ENCODE results near the gene PCDHA5.
"Not testable (repeated sequence)": the region's sequence is repeated elsewhere in the genome, so short reads cannot be mapped to it uniquely, and the experiment has no call there.

The PCDHA5 gene

DNA sequence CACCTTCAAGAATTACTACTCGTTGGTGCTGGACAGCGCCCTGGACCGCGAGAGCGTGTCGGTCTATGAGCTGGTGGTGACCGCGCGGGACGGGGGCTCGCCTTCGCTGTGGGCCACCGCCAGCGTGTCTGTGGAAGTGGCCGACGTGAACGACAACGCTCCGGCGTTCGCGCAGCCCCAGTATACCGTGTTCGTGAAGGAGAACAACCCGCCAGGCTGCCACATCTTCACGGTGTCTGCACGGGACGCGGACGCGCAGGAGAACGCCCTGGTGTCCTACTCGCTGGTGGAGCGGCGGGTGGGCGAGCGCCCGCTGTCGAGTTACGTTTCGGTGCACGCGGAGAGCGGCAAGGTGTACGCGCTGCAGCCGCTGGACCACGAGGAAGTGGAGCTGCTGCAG is 1.6 kb downstream of the PCDHA5 start:
- in situ Hi-C loops (cut with HindIII; ENCODE audit: low sequenced_read_pairs): not testable (repeated sequence)

DNA sequence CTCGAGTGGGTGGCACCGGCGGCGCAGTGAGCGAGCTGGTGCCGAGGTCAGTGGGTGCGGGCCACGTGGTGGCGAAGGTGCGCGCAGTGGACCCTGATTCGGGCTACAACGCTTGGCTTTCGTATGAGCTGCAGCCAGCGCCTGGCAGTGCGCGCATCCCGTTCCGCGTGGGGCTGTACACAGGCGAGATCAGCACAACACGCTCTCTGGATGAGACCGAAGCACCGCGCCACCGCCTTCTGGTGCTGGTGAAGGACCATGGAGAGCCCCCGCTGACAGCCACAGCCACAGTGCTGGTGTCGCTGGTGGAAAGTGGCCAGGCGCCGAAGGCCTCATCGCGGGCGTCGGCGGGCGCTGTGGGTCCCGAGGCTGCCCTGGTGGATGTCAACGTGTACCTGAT is 2.1 kb downstream of the PCDHA5 start:
- in situ Hi-C loops (cut with HindIII; ENCODE audit: low sequenced_read_pairs): no loop called here

DNA sequence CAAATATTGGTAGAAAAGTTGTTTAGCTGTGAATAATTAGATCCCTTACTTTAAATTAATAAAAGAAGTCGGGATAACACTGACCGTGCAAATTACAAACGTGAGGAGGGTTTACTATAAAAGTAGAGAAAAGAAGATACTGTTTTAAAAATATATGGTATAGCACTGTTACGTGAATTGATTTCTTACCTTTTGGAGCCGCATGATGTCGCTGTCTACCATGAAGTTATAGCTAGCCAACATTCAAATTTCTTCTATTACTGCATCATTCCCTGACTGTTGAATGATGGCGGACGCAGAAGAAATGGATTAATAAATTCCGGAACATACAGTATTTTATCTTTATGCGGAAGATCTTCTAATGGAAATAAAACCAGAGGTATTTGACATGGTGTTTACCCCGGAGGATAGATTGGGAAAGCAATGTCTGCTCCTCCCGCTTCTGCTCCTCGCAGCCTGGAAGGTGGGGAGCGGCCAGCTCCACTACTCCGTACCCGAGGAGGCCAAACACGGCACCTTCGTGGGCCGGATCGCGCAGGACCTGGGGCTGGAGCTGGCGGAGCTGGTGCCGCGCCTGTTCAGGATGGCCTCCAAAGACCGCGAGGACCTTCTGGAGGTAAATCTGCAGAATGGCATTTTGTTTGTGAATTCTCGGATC is 6.4 kb downstream of the PCDHA5 start, which contains the start of gene PCDHA6:
TSS of gene PCDHA6 (plus strand) at position 257 of the 658 bp plus-strand sequence. CDS start at position 389, 132 bp downstream.
- in situ Hi-C loops (cut with HindIII; ENCODE audit: low sequenced_read_pairs): no loop called here

GRCh38 chr5:140828362-140828737 is 6.9 kb downstream of the PCDHA5 start:
- in situ Hi-C loops (cut with HindIII; ENCODE audit: low sequenced_read_pairs): no loop called here

- in situ Hi-C loops (cut with HindIII; ENCODE audit: low sequenced_read_pairs): not testable (repeated sequence)
Observed at GRCh38 chr5:140829511-140830501, 8.4 kb downstream of the PCDHA5 start.

DNA sequence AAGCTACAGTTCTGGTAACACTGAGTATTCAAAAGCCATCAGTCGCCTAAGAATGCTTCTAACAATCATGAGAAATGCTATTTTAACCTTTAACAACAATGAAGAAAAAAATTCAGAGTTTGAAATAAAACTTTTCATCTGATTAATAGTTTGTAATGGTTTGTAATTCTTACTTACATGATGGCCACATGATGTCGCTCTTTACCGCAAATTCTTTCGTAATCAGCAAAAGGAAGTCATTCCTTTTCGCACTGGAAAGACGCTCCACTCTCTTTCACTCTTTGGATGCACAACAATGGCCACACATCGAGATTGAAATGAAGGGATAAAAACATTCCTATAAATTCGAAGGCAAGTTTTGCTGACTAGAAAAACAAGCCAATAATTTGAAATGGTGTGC is 12.6 kb downstream of the PCDHA5 start, which contains the start of gene PCDHA7:
TSS of gene PCDHA7 (plus strand) at position 277 of the 400 bp plus-strand sequence. CDS start at position 392, 115 bp downstream.
- in situ Hi-C loops (cut with HindIII; ENCODE audit: low sequenced_read_pairs): no loop called here

DNA sequence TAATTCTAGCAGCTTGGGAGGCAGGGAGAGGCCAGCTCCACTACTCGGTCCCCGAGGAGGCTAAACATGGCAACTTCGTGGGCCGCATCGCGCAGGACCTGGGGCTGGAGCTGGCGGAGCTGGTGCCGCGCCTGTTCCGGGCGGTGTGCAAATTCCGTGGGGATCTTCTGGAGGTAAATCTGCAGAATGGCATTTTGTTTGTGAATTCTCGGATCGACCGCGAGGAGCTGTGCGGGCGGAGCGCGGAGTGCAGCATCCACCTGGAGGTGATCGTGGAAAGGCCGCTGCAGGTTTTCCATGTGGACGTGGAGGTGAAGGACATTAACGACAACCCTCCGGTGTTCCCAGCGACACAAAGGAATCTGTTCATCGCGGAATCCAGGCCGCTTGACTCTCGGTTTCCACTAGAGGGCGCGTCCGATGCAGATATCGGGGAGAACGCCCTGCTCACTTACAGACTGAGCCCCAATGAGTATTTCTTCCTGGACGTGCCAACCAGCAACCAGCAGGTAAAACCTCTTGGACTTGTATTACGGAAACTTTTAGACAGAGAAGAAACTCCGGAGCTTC is 13.1 kb downstream of the PCDHA5 start:
- in situ Hi-C loops (cut with HindIII; ENCODE audit: low sequenced_read_pairs): not testable (repeated sequence)

GRCh38 chr5:140835622-140836510 is 14.5 kb downstream of the PCDHA5 start:
- in situ Hi-C loops (cut with HindIII; ENCODE audit: low sequenced_read_pairs): no loop called here

- in situ Hi-C loops (cut with HindIII; ENCODE audit: low sequenced_read_pairs): no loop called here
Observed at GRCh38 chr5:140840978-140841962, 19.9 kb downstream of the PCDHA5 start, which contains the start of gene PCDHA8. Gene PCDHA8, plus strand, starts transcription at chr5:140841187. Its CDS starts 135 bp downstream, at chr5:140841322.

GRCh38 chr5:140842798-140843733 is 21.7 kb downstream of the PCDHA5 start:
- in situ Hi-C loops (cut with HindIII; ENCODE audit: low sequenced_read_pairs): no loop called here

- in situ Hi-C loops (cut with HindIII; ENCODE audit: low sequenced_read_pairs): not testable (repeated sequence)
Observed at GRCh38 chr5:140848139-140849102, 27.0 kb downstream of the PCDHA5 start, which contains the start of gene PCDHA9. Gene PCDHA9, plus strand, starts transcription at chr5:140848382. Its CDS starts 114 bp downstream, at chr5:140848496.

DNA sequence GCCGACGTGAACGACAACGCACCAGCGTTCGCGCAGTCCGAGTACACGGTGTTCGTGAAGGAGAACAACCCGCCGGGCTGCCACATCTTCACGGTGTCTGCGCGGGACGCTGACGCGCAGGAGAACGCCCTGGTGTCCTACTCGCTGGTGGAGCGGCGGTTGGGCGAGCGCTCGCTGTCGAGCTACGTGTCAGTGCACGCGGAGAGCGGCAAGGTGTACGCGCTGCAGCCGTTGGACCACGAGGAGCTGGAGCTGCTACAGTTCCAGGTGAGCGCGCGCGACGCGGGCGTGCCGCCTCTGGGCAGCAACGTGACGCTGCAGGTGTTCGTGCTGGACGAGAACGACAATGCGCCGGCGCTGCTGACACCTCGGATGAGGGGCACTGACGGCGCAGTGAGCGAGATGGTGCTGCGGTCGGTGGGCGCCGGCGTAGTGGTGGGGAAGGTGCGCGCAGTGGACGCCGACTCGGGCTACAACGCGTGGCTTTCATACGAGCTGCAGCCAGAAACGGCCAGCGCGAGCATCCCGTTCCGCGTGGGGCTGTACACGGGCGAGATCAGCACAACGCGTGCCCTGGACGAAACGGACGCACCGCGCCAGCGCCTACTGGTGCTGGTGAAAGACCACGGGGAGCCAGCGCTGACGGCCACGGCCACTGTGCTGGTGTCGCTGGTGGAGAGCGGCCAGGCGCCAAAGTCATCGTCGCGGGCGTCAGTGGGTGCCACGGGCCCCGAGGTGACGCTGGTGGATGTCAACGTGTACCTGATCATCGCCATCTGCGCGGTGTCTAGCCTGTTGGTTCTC is 28.6 kb downstream of the PCDHA5 start:
- in situ Hi-C loops (cut with HindIII; ENCODE audit: low sequenced_read_pairs): not testable (repeated sequence)

DNA sequence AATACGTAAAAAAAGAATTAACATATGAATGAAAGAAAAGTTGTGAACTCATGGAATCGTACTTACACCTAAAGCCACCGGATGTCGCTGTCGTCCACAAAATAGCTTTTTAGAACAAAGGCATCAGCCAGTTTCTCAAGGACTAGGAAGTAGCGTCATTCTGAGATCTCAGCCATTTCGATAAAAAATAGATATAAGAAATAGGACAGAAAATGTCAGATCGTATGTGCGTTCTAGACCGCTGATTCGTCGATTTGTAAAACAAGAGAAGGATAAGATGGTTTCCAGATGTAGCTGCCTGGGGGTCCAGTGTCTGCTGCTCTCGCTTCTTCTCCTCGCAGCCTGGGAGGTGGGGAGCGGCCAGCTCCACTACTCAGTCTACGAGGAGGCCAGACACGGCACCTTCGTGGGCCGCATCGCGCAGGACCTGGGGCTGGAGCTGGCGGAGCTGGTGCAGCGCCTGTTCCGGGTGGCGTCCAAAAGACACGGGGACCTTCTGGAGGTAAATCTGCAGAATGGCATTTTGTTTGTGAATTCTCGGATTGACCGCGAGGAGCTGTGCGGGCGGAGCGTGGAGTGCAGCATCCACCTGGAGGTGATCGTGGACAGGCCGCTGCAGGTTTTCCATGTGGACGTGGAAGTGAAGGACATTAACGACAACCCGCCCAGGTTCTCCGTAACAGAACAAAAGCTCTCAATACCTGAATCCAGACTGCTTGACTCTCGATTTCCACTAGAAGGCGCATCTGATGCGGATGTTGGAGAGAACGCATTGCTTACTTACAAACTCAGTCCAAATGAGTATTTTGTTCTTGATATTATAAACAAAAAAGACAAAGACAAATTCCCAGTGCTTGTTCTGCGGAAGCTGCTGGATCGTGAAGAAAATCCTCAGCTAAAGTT is 34.6 kb downstream of the PCDHA5 start, which contains the start of gene PCDHA10:
TSS of gene PCDHA10 (plus strand) at position 126 of the 903 bp plus-strand sequence. CDS start at position 278, 152 bp downstream.
- in situ Hi-C loops (cut with HindIII; ENCODE audit: low sequenced_read_pairs): no loop called here

GRCh38 chr5:140857177-140857986 is 36.0 kb downstream of the PCDHA5 start:
- in situ Hi-C loops (cut with HindIII; ENCODE audit: low sequenced_read_pairs): no loop called here
